ENCODE data around the gene LGMN.
"Not testable (repeated sequence)": the region's sequence is repeated elsewhere in the genome, so short reads cannot be mapped to it uniquely, and the experiment has no call there.

LGMN gene

GRCh38 chr14:92759679-92760523 lies 11.5 kb upstream of the LGMN start:
- no peak for DNase-seq

GRCh38 chr14:92759300-92759678 lies 10.9 kb upstream of the LGMN start:
- no peak for DNase-seq

GRCh38 chr14:92756446-92756845 lies 8.0 kb upstream of the LGMN start:
- no peak for DNase-seq

GRCh38 chr14:92755495-92755894 lies 7.1 kb upstream of the LGMN start:
- DNase-seq = no peak

GRCh38 chr14:92754966-92755365 lies 6.5 kb upstream of the LGMN start:
- DNase-seq = no peak

GRCh38 chr14:92753250-92753649 lies 4.8 kb upstream of the LGMN start:
- no peak for DNase-seq

- DNase-seq = peak; percentile 34
Measured at GRCh38 chr14:92751819-92752218, 3.4 kb upstream of the LGMN start.

- no peak for DNase-seq
Measured at GRCh38 chr14:92750994-92751400, 2.6 kb upstream of the LGMN start.

GRCh38 chr14:92750222-92750728 lies 1.8 kb upstream of the LGMN start:
- not testable (repeated sequence) for DNase-seq

- no peak for DNase-seq
Measured at GRCh38 chr14:92747701-92748258, 647 bp downstream of the LGMN start.

GRCh38 chr14:92744198-92744597 lies 4.2 kb downstream of the LGMN start:
- DNase-seq = no peak

- no peak for DNase-seq
Measured at GRCh38 chr14:92740440-92740839, 8.0 kb downstream of the LGMN start.

- no peak for DNase-seq
Measured at GRCh38 chr14:92737619-92738188, 10.7 kb downstream of the LGMN start.

- DNase-seq = no peak
Measured at GRCh38 chr14:92737206-92737605, 11.2 kb downstream of the LGMN start.

GRCh38 chr14:92735344-92735743 lies 13.1 kb downstream of the LGMN start:
- no peak for DNase-seq

- DNase-seq = no peak
Measured at GRCh38 chr14:92734618-92735017, 13.8 kb downstream of the LGMN start.

- no peak for DNase-seq
Measured at GRCh38 chr14:92733007-92733406, 15.4 kb downstream of the LGMN start.

GRCh38 chr14:92731622-92732115 lies 16.8 kb downstream of the LGMN start:
- no peak for DNase-seq

- DNase-seq = peak; percentile 48
Measured at GRCh38 chr14:92729634-92730358, 18.6 kb downstream of the LGMN start.

GRCh38 chr14:92728759-92729364 lies 19.6 kb downstream of the LGMN start:
- DNase-seq = peak; percentile 69

GRCh38 chr14:92726933-92727262 lies 21.5 kb downstream of the LGMN start:
- DNase-seq = no peak

- peak; percentile 81 for DNase-seq
Measured at GRCh38 chr14:92726135-92726932, 22.1 kb downstream of the LGMN start.

All from NK-92 treated with Interleukin-12 subunit alpha and Interleukin-12 subunit beta, amount 100 ng/mL, for 24 hours (cell line).